Astrocyte (in vitro differentiated cells and primary cell): ENCODE measurements around the gene KLRG1. TPM values are rescaled to one million over a fixed set of nuclear protein-coding genes. Genes with fewer than 3 reads are reported as not detected.

Experiments used
- DNase-seq: peaks from one replicate; pipeline ENCODE4 v3.0.0-alpha.2; 2010; ENCODE audit warnings: low read depth
- FAIRE-seq: peaks from 2 replicates; lab custom pipeline; 2011; peaks lifted over from hg19 to GRCh38; lab: Jason Lieb, UNC
- H2AFZ ChIP-seq: 2 replicates; pipeline ENCODE4 v1.6.0; 2012; ENCODE audit warnings: low read depth, low read length, inconsistent platforms
- H3K27ac ChIP-seq: 2 replicates; pipeline ENCODE4 v1.5.1; 2011; ENCODE audit warnings: low read depth, low read length, inconsistent platforms
- H3K27me3 ChIP-seq: 2 replicates; pipeline ENCODE4 v1.6.0; 2011; ENCODE audit warnings: low read length, inconsistent platforms; ENCODE audit not compliant: insufficient read depth
- H3K36me3 ChIP-seq: 2 replicates; pipeline ENCODE4 v1.5.1; 2011; ENCODE audit warnings: low read length, inconsistent platforms; ENCODE audit not compliant: insufficient read depth
- H3K4me1 ChIP-seq: 2 replicates; pipeline ENCODE4 v1.5.1; 2011; ENCODE audit warnings: low read length, inconsistent platforms; ENCODE audit not compliant: insufficient read depth
- H3K4me2 ChIP-seq: 2 replicates; pipeline ENCODE4 v1.6.0; 2012; ENCODE audit warnings: low read length, inconsistent platforms
- H3K4me3 ChIP-seq: 2 replicates; pipeline ENCODE4 v1.5.1; 2011; ENCODE audit warnings: low read depth, mild to moderate bottlenecking, low read length, inconsistent platforms; ENCODE audit not compliant: insufficient read depth
- H3K79me2 ChIP-seq: 2 replicates; pipeline ENCODE4 v1.6.0; 2012; ENCODE audit warnings: mild to moderate bottlenecking, low read length, inconsistent platforms; ENCODE audit not compliant: insufficient read depth
- H3K9ac ChIP-seq: 2 replicates; pipeline ENCODE4 v1.6.0; 2012; ENCODE audit warnings: mild to moderate bottlenecking, low read length, inconsistent platforms
- H3K9me3 ChIP-seq: 2 replicates; pipeline ENCODE4 v1.5.1; 2012; ENCODE audit warnings: low read depth, mild to moderate bottlenecking, low read length, inconsistent platforms; ENCODE audit not compliant: insufficient read depth
- H4K20me1 ChIP-seq: 2 replicates; pipeline ENCODE4 v1.6.0; 2012; ENCODE audit warnings: low read length, inconsistent platforms; ENCODE audit not compliant: insufficient read depth
- H3K27ac Mint-ChIP-seq: one replicate; pipeline ENCODE4 v1.8.0; 2021; ENCODE audit warnings: mild to moderate bottlenecking, mixed read lengths; ENCODE audit not compliant: unreplicated experiment
- H3K27me3 Mint-ChIP-seq: one replicate; pipeline ENCODE4 v1.8.0; 2021; ENCODE audit warnings: low read depth, mixed read lengths; ENCODE audit not compliant: unreplicated experiment
- H3K36me3 Mint-ChIP-seq: one replicate; pipeline ENCODE4 v1.8.0; 2021; ENCODE audit warnings: low read depth, mixed read lengths; ENCODE audit not compliant: unreplicated experiment
- H3K4me1 Mint-ChIP-seq: one replicate; pipeline ENCODE4 v1.8.0; 2021; ENCODE audit warnings: low read depth, mixed read lengths; ENCODE audit not compliant: unreplicated experiment
- H3K4me3 Mint-ChIP-seq: one replicate; pipeline ENCODE4 v1.8.0; 2021; ENCODE audit warnings: mild to moderate bottlenecking, moderate library complexity, mixed read lengths; ENCODE audit not compliant: unreplicated experiment
- H3K9me3 Mint-ChIP-seq: one replicate; pipeline ENCODE4 v1.8.0; 2021; ENCODE audit warnings: mild to moderate bottlenecking, mixed read lengths; ENCODE audit not compliant: unreplicated experiment
- EZH2 ChIP-seq: IDR thresholded peaks from 2 replicates; pipeline ENCODE4 v1.6.1; 2012; ENCODE audit warnings: mild to moderate bottlenecking, low read length, inconsistent platforms; ENCODE audit not compliant: insufficient read depth
- total RNA-seq: library from RNA; stranded (reverse); gene quantifications from 2 replicates; pipeline ENCODE4 v1.2.1, GENCODE V29; 2021
- TF ChIP-seq, protein P1 (sequence below): IDR thresholded peaks from 2 replicates; pipeline ENCODE4 v1.5.1; 2011; ENCODE audit warnings: low read depth, mild to moderate bottlenecking, inconsistent platforms, low read length, moderate library complexity; ENCODE audit not compliant: insufficient read depth

Gene KLRG1
- total RNA-seq, 1 donor from 2014 or later = 2.2 TPM

- H3K36me3 ChIP-seq = no peaks in the 10 kb centered on the region
- no peak overlapping the region for H2AFZ ChIP-seq
- no peaks in the 10 kb centered on the region for H3K9me3 ChIP-seq
- DNase-seq (no peak), FAIRE-seq (no peak)
- TF ChIP-seq EZH2 = no peak
- Mint-ChIP-seq H3K9me3 (no peaks in the 10 kb centered on the region), H3K4me3 (no peak overlapping the region), H3K27me3 (no peaks in the 10 kb centered on the region), H3K27ac (no peak overlapping the region), H3K4me1 (no peaks in the 10 kb centered on the region), H3K36me3 (no peaks in the 10 kb centered on the region)
- no peaks in the 10 kb centered on the region for H3K79me2 ChIP-seq
- no peak overlapping the region for H3K9ac ChIP-seq
- no peaks in the 10 kb centered on the region for H3K27me3 ChIP-seq
- no peak overlapping the region for H3K4me3 ChIP-seq
- H3K4me1 ChIP-seq = no peaks in the 10 kb centered on the region
- no peaks in the 10 kb centered on the region for H4K20me1 ChIP-seq
- H3K4me2 ChIP-seq = no peak overlapping the region
- no peak overlapping the region for H3K27ac ChIP-seq
Observed at GRCh38 chr12:8987685-8988084, 1.7 kb upstream of the KLRG1 start.

GRCh38 chr12:8991371-8992345 is 2.3 kb downstream of the KLRG1 start:
- Histone ChIP-seq H3K4me2 (no peak overlapping the region), H3K9ac (no peak overlapping the region), H3K27ac (no peak overlapping the region), H4K20me1 (no peaks in the 10 kb centered on the region), H3K79me2 (no peaks in the 10 kb centered on the region), H2AFZ (no peak overlapping the region), H3K36me3 (no peaks in the 10 kb centered on the region), H3K4me3 (no peak overlapping the region), H3K9me3 (no peaks in the 10 kb centered on the region), H3K4me1 (no peaks in the 10 kb centered on the region), H3K27me3 (no peaks in the 10 kb centered on the region)
- Mint-ChIP-seq H3K4me1 (peaks cover under 1% of the 10 kb centered on the region), H3K27me3 (no peaks in the 10 kb centered on the region), H3K36me3 (no peaks in the 10 kb centered on the region), H3K4me3 (no peak overlapping the region), H3K9me3 (no peaks in the 10 kb centered on the region), H3K27ac (no peak overlapping the region)
- TF ChIP-seq, protein P1, sequence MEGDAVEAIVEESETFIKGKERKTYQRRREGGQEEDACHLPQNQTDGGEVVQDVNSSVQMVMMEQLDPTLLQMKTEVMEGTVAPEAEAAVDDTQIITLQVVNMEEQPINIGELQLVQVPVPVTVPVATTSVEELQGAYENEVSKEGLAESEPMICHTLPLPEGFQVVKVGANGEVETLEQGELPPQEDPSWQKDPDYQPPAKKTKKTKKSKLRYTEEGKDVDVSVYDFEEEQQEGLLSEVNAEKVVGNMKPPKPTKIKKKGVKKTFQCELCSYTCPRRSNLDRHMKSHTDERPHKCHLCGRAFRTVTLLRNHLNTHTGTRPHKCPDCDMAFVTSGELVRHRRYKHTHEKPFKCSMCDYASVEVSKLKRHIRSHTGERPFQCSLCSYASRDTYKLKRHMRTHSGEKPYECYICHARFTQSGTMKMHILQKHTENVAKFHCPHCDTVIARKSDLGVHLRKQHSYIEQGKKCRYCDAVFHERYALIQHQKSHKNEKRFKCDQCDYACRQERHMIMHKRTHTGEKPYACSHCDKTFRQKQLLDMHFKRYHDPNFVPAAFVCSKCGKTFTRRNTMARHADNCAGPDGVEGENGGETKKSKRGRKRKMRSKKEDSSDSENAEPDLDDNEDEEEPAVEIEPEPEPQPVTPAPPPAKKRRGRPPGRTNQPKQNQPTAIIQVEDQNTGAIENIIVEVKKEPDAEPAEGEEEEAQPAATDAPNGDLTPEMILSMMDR = no peak
- no peak for TF ChIP-seq EZH2
- no peak for FAIRE-seq
- no peak for DNase-seq

- no peak overlapping the region for H2AFZ ChIP-seq
- Mint-ChIP-seq H3K4me3 (no peak overlapping the region), H3K36me3 (no peaks in the 10 kb centered on the region), H3K27ac (no peak overlapping the region), H3K27me3 (no peaks in the 10 kb centered on the region), H3K9me3 (no peaks in the 10 kb centered on the region), H3K4me1 (peaks cover 4% of the 10 kb centered on the region)
- H3K4me3 ChIP-seq = no peak overlapping the region
- no peaks in the 10 kb centered on the region for H4K20me1 ChIP-seq
- H3K27me3 ChIP-seq = no peaks in the 10 kb centered on the region
- H3K4me2 ChIP-seq = no peak overlapping the region
- FAIRE-seq (no peak), DNase-seq (no peak)
- no peak for TF ChIP-seq EZH2
- TF ChIP-seq, protein P1 = no peak
- H3K79me2 ChIP-seq = no peaks in the 10 kb centered on the region
- H3K4me1 ChIP-seq = no peaks in the 10 kb centered on the region
- no peak overlapping the region for H3K9ac ChIP-seq
- H3K27ac ChIP-seq = no peak overlapping the region
- no peaks in the 10 kb centered on the region for H3K9me3 ChIP-seq
- no peaks in the 10 kb centered on the region for H3K36me3 ChIP-seq
Observed at GRCh38 chr12:8993827-8994226, 4.5 kb downstream of the KLRG1 start.
